ENCODE results near the gene TARS3.
"Not testable (repeated sequence)": the region's sequence is repeated elsewhere in the genome, so short reads cannot be mapped to it uniquely, and the experiment has no call there.

The TARS3 gene

GRCh38 chr15:101723874-101724674 lies at the start of gene TARS3:
Gene TARS3 (minus strand): TSS chr15:101724473. CDS start chr15:101724387, 86 bp downstream.
- no peak for FAIRE-seq

- FAIRE-seq, result no peak
Measured at GRCh38 chr15:101773496-101774100, 49.3 kb upstream of the TARS3 start.

GRCh38 chr15:101772921-101773320 lies 48.6 kb upstream of the TARS3 start:
- FAIRE-seq, result no peak

- FAIRE-seq, result not testable (repeated sequence)
Measured at GRCh38 chr15:101767083-101767640, 42.9 kb upstream of the TARS3 start.

GRCh38 chr15:101765772-101766456 lies 41.6 kb upstream of the TARS3 start:
- FAIRE-seq, result no peak

GRCh38 chr15:101765340-101765671 lies 41.0 kb upstream of the TARS3 start:
- not testable (repeated sequence) for FAIRE-seq

GRCh38 chr15:101764669-101765339 lies 40.5 kb upstream of the TARS3 start:
- FAIRE-seq, result not testable (repeated sequence)

GRCh38 chr15:101746716-101747082 lies 22.4 kb upstream of the TARS3 start:
- FAIRE-seq, result not testable (repeated sequence)

GRCh38 chr15:101734837-101735236 lies 10.6 kb upstream of the TARS3 start:
- FAIRE-seq, result not testable (repeated sequence)

- no peak for FAIRE-seq
Measured at GRCh38 chr15:101733545-101733944, 9.3 kb upstream of the TARS3 start.

GRCh38 chr15:101732772-101733171 lies 8.5 kb upstream of the TARS3 start:
- FAIRE-seq, result no peak

GRCh38 chr15:101731746-101732145 lies 7.5 kb upstream of the TARS3 start:
- no peak for FAIRE-seq

GRCh38 chr15:101727186-101727585 lies 2.9 kb upstream of the TARS3 start:
- no peak for FAIRE-seq

GRCh38 chr15:101725073-101725472 lies 800 bp upstream of the TARS3 start:
- no peak for FAIRE-seq

GRCh38 chr15:101724675-101725005 lies 367 bp upstream of the TARS3 start:
- no peak for FAIRE-seq

- FAIRE-seq, result no peak
Measured at GRCh38 chr15:101723171-101723873, 951 bp downstream of the TARS3 start.

- FAIRE-seq, result no peak
Measured at GRCh38 chr15:101718896-101719295, 5.4 kb downstream of the TARS3 start.

- no peak for FAIRE-seq
Measured at GRCh38 chr15:101712078-101712477, 12.2 kb downstream of the TARS3 start.

- FAIRE-seq, result no peak
Measured at GRCh38 chr15:101710806-101711205, 13.5 kb downstream of the TARS3 start.

GRCh38 chr15:101709466-101709865 lies 14.8 kb downstream of the TARS3 start:
- no peak for FAIRE-seq

GRCh38 chr15:101707983-101708382 lies 16.3 kb downstream of the TARS3 start:
- no peak for FAIRE-seq

GRCh38 chr15:101702077-101702476 lies 22.2 kb downstream of the TARS3 start:
- no peak for FAIRE-seq

Data from colon (tissue), 2 donors.